NB4 (cell line): ENCODE measurements around the gene RBM47.

Source experiments
- CTCF ChIP-seq: IDR thresholded peaks from one replicate; pipeline ENCODE4 v1.5.1; 2012; ENCODE audit warnings: low read depth, low read length
- MAX ChIP-seq: IDR thresholded peaks from 2 replicates; pipeline ENCODE4 v1.6.1; 2011; ENCODE audit warnings: low read depth, low read length
- POLR2A ChIP-seq: IDR thresholded peaks from 2 replicates; pipeline ENCODE4 v1.6.1; 2011; ENCODE audit warnings: mild to moderate bottlenecking; ENCODE audit not compliant: insufficient read length; ENCODE audit errors: extremely low read depth

- TF ChIP-seq CTCF (no peak), POLR2A (no peak), MAX (no peak)
Observed at GRCh38 chr4:40515398-40516293, 114.0 kb downstream of the RBM47 start.
